ENCODE data around the gene HJV. TPM values are rescaled to one million over a fixed set of nuclear protein-coding genes. Genes with fewer than 3 reads are reported as not detected.

HJV gene
- total RNA-seq, 3 donors from 2014 or later: not detected

DNA sequence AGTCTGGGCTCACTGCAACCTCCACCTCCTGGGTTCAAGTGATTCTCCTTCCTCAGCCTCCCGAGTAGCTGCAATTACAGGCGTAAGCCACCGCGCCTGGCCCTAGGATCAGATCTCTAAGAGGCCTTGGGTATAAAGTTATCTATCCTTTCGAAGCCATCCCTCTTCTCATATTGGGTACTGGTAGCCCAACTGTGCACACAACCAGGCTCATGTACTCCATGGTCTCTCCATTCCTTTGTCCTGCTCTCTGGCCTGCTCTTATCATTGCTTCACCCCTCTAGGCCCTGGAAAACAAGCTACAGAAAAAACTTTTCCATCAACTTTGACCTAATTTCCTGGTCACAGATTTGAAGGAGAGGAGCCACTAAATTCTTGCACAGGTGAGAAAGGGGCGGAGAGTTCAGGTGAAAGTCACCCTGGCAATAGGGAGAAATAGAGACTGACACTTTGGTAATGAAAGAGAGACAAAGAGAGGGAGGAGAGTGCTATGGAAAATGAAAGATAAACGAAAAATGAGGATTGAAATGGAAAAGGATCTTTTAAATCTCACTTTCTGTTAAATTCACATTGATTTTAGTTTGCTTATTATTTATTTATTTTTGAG lies 31.2 kb downstream of the HJV start:
- intact Hi-C loops (cut with DNase I, micrococcal nuclease): no loop called here
- peak; percentile 11 for ATAC-seq
- Histone ChIP-seq H3K9me3 (no peaks in the 10 kb centered on the region), H3K36me3 (ENCODE audit: low read depth) (no peaks in the 10 kb centered on the region), H3K4me3 (no peak overlapping the region), H3K4me1 (ENCODE audit: low read depth) (peaks cover 18% of the 10 kb centered on the region)
- TF ChIP-seq, protein P1, sequence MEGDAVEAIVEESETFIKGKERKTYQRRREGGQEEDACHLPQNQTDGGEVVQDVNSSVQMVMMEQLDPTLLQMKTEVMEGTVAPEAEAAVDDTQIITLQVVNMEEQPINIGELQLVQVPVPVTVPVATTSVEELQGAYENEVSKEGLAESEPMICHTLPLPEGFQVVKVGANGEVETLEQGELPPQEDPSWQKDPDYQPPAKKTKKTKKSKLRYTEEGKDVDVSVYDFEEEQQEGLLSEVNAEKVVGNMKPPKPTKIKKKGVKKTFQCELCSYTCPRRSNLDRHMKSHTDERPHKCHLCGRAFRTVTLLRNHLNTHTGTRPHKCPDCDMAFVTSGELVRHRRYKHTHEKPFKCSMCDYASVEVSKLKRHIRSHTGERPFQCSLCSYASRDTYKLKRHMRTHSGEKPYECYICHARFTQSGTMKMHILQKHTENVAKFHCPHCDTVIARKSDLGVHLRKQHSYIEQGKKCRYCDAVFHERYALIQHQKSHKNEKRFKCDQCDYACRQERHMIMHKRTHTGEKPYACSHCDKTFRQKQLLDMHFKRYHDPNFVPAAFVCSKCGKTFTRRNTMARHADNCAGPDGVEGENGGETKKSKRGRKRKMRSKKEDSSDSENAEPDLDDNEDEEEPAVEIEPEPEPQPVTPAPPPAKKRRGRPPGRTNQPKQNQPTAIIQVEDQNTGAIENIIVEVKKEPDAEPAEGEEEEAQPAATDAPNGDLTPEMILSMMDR (IDR thresholded peaks at IDR 0.05): no peak
- DNase-seq: peak in 1 of 3 donors; percentile 53

DNA sequence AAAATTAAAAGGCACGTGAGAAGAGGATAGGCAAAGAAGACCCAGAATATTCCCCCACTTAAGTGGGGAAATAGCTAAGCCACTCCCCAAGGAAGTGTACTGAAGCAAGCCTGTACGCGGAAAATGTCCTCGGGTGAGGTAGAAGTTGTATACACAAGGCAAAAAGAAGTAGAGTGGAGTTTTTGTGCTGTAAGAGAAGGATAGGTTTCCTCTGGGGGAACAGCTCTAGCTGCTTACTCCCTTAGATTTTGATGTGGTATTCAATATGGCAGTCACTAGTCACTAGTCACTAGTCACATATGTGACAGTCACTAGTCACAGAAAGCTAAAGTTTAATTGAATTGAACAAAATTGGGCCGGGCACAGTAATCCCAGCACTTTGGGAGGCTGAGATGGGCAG lies 32.8 kb downstream of the HJV start:
- Histone ChIP-seq H3K36me3 (ENCODE audit: low read depth) (no peaks in the 10 kb centered on the region), H3K9me3 (no peaks in the 10 kb centered on the region), H3K4me3 (no peak overlapping the region), H3K4me1 (ENCODE audit: low read depth) (peaks cover 33% of the 10 kb centered on the region)
- intact Hi-C loops (cut with DNase I, micrococcal nuclease): no loop called here
- DNase-seq: no peak
- TF ChIP-seq, protein P1 (IDR thresholded peaks at IDR 0.05): no peak
- ATAC-seq: no peak

DNA sequence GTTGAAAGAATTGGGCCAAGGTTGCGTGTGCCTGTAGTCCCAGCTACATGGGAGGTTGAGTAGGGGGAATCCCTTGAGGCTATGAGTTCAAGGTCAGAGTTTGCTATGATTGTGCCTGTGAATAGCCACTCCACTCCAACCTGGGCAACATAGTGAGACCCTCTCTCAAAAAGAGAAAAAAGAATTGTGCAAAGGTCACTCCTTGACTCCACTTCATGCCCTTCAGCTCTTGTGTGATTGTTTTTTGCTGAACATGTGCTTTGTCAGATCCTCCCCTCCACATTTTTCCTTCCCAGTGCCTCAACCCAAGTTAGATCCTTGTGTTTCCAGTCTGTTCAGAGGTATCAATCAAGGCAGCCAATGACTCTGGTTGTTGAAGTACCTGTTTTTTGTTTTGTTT lies 33.6 kb downstream of the HJV start:
- no peak for DNase-seq
- Histone ChIP-seq H3K4me1 (ENCODE audit: low read depth) (peaks cover 38% of the 10 kb centered on the region), H3K4me3 (no peak overlapping the region), H3K9me3 (no peaks in the 10 kb centered on the region), H3K36me3 (ENCODE audit: low read depth) (no peaks in the 10 kb centered on the region)
- intact Hi-C loops (cut with DNase I, micrococcal nuclease): no loop called here
- no peak for ATAC-seq
- TF ChIP-seq, protein P1 (IDR thresholded peaks at IDR 0.05): no peak

DNA sequence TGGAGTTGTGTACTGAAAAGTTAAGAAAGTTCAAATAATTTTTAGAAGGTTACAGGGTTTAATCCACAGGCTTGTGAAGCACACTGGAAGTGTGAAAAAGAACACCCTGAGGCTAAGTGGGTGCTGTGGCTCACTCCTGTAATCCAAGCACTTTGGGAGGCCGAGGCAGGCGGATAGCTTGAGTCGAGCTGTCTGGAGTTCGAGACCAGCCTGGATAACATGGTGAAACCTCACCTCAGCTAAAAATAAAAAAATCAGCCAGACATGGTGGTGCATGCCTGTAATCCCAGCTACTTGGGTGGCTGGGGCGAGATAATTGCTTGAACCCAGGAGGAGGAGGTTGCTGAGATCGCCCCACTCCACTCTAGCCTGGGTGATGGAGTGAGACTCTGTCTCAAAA lies 35.0 kb downstream of the HJV start:
- Histone ChIP-seq H3K4me1 (ENCODE audit: low read depth) (peaks cover 43% of the 10 kb centered on the region), H3K9me3 (no peaks in the 10 kb centered on the region), H3K36me3 (ENCODE audit: low read depth) (no peaks in the 10 kb centered on the region), H3K4me3 (no peak overlapping the region)
- intact Hi-C loops (cut with DNase I, micrococcal nuclease): no loop called here
- TF ChIP-seq, protein P1 (IDR thresholded peaks at IDR 0.05): no peak
- DNase-seq (no peak), ATAC-seq (no peak)

DNA sequence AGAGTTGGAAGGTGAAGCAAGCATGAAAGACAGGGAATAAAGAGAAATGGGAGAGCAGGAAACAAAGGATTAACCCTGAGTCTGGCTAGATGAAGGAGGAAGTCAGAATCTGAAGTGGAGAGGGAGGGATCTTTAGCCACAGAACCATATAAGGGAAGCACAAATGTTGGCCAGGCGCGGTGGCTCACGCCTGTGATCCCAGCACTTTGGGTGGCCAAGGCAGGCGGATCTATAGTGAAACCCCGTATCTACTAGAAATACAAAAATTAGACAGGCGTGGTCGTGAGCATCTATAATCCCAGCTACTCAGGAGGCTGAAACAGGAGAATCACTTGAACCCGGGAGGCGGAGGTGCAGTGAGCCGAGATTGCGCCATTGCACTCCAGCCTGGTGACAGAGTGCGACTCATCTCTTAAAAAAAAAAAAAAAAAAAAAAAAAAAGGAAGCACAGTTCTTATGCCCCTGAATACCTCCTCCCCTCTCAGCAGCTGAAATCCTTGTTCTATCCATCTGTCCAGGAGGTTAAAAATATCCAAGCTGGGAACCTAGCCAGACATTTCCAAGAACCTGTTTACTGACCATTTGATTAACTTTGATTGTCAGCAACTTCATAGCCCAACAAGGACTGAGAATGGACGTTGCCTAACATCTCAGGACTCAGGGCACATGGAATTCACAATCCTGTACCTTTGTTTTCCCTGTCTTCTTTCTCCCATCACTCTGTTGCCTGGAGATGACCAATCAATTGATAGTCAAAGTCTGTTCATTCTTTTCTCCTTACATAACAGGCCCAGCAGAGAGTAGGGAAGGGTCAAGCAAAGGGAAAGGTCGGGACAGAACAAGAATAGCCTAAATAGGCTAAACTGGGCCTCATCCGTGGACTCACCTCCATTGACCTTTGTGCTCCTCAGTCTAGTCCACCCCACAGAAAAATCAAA lies 35.8 kb downstream of the HJV start:
- no peak overlapping the region for H3K4me3 ChIP-seq
- intact Hi-C loops (cut with DNase I, micrococcal nuclease): no loop called here
- DNase-seq (peak in 2 of 3 donors; percentile 59 to 64), ATAC-seq (peak; percentile 67)
- H3K4me1 ChIP-seq (ENCODE audit: low read depth): peaks cover 45% of the 10 kb centered on the region
- TF ChIP-seq, protein P1 (IDR thresholded peaks at IDR 0.05): no peak
- no peaks in the 10 kb centered on the region for H3K9me3 ChIP-seq
- H3K36me3 ChIP-seq (ENCODE audit: low read depth): no peaks in the 10 kb centered on the region

Measured in mucosa of descending colon (tissue), 3 donors.